HG03354 (cell line): ENCODE data around the gene PRRX1.

ENCODE experiments used
- ATAC-seq: cut with Tn5 transposase; IDR thresholded peaks from one replicate; pipeline ENCODE4 v1.9.1; 2021; ENCODE audit warnings: mild to moderate bottlenecking; ENCODE audit not compliant: unreplicated experiment, poor library complexity, severe bottlenecking

PRRX1 gene

GRCh38 chr1:170663404-170664092, 383 bp upstream of the PRRX1 start:
- ATAC-seq: no peak

DNA sequence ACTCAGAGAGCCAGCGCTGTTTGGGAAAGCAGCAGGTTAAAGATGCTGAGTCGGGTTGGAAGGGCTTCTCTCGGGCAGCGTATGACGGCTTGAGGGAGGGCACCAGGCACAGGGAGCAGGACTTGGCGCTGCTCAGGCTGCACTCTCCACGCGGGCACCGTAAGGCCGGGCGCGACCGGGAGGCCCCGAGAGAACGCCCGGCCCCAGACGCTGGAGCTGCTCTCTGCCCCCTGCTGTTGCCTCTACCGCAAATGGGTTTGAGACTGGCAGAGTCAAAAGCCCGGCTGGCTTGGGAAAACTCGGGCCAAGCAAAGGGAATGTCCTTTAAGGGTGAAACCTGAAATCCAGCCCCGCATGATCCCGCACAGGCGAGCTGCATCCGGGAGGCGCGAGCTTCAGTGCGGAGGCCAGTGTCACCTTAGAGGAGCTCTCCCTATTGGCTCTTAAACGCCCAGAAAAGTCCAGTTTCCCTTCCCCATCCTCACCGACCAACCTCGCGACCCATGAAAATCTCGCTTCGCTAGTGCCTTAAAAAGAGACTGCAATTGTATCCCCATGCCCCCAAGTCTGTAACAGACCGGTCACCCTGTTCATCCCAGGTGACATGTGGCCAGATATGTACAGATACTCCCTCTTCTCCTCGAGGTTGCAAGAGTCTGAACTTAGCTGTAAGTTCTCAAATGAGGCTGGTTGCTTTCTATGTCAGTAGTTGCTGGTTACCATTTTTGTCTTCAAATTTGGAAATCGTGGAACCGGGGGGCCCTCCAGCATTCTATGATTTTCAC, 1.1 kb downstream of the PRRX1 start:
- no peak for ATAC-seq

GRCh38 chr1:170665629-170666028, 1.7 kb downstream of the PRRX1 start:
- ATAC-seq: no peak

GRCh38 chr1:170666541-170667254, 2.8 kb downstream of the PRRX1 start:
- ATAC-seq: no peak

DNA sequence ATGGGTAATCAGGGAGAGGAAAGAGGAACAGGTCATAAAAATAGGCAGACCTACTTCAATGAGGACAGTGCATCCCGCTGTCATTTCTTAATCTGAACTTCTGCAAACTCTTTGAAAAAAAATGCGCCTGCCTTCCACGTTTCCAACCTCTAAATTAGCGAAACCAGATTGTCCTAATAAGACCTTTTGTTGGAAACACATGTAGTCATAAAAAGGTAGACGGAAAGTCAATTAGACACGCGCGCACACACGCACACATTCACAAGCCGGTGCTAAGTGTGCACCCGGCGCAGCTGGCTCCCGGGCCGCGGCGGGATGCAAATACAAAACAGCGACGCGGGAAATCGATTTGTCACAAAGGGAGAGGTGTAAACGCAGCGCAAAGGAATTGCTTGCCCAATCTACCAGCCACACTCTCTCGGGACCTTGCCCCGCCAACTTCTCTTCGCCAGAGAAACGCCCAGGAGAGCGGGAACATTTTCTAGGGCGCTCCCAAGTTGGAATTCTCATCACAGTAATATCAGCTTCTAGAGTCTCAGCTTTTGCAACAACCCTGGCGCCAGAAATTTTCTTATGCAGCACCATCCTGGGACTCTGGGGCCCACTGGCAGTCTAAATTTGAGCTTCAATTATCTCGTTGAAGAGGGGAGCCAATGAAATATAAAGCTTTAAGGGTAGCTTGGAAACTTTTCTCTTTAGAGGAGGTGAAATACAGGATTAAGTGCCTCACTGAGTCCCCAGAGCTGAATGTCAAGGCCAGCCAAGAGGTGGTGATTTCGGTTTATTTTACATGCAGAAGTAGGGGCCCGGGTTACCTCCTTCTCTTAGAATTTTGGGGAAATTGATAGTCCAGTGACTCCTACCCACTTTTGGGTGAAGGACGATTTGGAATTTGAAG, 4.5 kb downstream of the PRRX1 start:
- ATAC-seq: no peak

DNA sequence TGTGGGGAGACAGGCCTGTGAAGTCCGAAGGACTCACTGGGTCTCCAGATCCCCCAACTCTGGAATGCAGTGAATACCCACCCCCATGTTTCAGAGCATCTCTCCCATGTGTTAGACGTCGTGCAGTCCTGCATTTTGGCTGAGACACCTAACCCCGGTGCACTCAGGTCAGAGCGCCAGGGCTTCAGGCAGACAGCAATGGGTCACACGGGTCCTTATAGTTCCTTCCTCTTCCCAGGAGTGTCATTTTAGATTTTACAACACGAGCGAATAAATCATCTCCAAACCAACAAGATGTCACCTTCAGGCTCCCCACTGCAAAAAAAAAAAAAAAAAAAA, 5.1 kb downstream of the PRRX1 start:
- ATAC-seq: no peak

- ATAC-seq: no peak
Observed at GRCh38 chr1:170669586-170670530, 5.9 kb downstream of the PRRX1 start.

DNA sequence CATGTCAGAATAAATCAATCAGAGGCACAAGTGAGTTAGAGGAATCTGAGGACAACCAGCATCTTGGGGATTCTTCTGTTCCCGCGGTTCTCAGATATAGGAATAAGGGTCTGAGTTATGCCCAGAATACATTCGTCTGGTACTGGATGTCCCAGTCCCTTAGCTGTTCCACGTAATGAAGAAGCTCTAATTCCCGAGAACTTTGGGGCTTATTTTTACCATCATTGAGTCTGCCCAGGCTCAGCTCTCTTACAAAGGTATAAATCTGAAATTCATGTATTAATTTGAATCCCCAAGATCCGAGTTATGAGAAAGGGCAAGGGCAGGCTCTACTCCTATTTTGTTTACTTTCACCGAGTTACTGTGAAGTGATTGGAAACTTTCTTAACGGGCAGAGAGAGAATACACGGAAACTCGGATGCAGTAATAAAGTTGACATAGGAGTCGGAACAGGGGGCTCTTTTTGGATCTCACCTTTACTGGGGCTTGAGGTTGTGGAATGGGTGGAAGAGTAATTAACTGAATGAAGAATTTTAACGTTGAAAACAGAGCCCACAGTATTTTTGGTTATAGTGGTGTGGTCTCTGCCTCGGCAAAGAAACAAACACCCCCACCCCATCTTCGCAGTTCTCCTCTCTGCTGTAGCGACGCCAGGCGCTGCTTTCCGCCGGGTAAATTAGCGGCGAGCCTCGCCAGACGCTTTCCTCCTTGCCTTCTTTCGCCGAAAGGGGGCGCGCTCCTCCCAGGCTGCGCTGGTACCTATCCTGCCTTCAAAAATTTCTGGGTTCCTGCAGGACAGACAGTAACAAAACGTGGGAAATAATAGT, 7.1 kb downstream of the PRRX1 start:
- peak; percentile 75 for ATAC-seq

GRCh38 chr1:170671629-170671963, 7.7 kb downstream of the PRRX1 start:
- no peak for ATAC-seq

DNA sequence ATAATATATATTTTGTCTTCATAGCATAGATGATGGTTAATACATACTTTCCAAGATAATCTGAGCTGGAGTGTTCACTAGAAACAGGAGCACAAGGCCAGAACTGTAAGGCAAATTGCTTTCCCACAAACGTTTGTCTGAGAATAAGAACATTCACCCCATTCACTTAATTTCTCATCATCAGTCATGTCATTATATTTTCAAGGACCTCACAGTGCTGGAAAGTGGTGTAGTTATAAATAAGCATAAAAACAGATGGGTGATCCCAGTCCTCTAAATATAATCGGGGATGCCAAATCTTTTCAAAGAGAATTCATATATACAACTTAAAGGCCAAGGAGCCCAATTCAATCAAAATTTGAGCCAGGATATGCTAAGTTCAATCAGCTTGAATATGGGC, 8.4 kb downstream of the PRRX1 start:
- no peak for ATAC-seq

DNA sequence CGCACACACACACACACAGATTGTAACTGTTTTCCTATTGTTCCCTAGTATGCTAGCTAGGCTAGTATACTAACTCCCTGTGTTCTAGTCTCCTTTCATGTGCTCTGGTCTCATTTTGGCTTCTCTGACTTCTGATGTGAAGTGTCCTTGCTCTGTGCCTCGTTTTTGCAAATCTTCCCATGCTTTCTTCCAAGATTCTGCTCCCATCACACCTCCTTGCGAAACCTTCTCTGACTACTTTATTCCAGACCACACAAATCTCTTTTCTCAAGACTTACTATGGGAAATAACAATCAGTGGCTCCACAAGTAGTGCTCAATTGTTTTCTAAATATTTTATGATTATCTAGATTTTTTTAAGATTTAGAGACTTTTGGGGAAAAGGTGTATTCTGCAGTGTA, 10.3 kb downstream of the PRRX1 start:
- ATAC-seq: no peak

DNA sequence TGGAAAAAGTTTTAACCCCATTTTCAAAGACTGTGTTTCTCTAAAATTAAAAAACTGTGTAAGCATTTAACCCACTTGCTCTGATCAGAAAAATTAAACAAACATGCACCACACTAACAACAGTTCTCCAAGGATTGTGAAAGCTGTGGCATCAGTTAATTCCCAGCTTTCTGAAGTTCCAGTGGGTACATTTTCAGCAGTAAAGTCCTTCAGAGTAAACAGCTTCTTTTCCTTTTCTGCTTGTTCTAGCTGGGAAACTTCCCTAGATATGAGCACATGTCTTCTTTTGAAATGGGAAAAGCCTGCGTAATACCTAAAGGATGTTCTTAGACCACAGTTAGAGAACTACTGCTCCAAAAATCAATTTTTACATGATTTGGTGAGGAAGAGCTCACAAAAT, 11.1 kb downstream of the PRRX1 start:
- ATAC-seq: no peak

GRCh38 chr1:170675865-170676264, 11.9 kb downstream of the PRRX1 start:
- ATAC-seq: no peak

DNA sequence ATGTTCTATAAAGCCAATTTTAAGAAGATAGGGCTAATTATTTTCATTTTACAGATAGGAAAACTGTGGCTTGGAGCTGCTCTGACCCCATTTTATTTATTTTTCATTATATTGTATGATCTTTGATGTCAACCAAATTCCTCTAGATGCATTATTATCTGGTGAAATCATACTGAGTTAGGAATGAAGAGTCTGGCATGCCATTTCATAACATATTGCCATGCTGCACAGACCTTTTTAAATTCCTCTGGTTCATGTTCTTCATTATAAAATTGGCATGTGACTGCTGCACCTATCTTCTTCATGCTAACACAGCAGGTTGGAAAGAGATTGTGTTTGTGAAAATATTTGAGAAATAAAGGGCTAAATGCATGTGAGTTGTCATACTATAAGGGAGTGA, 12.7 kb downstream of the PRRX1 start:
- no peak for ATAC-seq

DNA sequence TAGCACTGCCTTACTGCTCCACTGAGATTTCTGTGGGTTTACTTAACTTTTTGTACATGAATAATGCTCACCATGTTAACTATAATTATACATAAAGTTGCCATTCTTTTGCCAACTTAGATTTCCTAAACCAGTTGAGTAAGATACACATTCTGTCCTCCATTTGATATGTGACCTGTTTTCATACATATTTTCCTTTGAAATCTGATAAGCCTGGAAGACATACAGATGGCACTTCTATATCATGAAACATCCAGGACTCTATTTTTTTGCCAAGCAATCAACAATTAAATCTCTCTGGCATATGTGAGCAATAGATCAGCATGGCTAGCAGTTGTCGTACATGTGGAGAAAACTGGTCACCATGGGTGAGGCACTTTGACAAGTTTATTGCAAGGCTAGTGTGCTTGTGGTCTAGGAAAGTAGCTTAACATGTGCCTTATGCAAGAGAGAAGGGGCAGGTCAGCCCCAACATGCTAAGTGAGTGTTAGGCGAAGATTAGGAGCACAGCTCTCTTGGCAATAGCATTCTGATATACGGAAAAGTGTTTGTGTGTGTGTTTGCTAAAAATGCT, 14.2 kb downstream of the PRRX1 start:
- ATAC-seq: no peak

DNA sequence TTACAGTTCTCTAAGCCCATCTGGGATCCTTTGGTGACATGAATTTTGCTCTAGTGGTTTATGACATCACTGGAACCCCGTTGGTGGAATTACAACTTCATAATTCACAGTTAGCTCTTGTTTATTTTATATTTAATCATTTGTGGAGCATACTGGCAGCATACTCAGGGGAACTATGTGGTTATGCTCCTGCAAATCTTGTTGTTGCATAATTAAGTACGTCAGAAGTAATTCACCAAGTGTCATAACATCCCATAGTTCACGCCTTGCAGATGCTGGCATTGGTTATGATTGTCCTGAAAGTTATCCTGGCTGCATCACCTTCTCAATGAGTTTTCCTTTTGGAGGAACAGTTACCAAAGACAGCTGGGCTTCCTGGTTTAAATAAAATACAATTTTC, 16.5 kb downstream of the PRRX1 start:
- no peak for ATAC-seq

GRCh38 chr1:170682169-170682568, 18.2 kb downstream of the PRRX1 start:
- ATAC-seq: no peak

DNA sequence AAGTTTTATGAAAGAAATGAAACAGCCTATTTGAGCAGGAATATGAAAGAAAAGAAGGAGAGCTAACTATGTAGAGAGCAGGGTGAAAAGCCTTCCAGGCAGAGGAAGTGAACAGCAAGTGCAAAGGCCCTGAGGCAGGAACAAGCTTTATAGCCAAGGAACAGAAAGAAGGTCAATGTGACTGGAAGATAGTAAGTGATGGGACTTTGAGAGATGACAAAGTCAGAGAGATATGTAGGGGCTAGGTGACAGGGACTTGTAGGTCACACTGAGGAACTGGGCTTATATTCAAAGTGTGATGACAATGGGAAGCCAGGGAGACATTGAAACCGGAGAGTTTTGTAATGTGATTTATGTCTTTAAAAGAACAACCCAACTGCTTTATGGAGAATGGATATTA, 18.9 kb downstream of the PRRX1 start:
- no peak for ATAC-seq
